H1 (cell line): ENCODE data around the gene COPZ1. TPM values are rescaled to one million over a fixed set of nuclear protein-coding genes. Genes with fewer than 3 reads are reported as not detected.

Source experiments
- CTCF ChIA-PET: fragments of 300-600 bp; sonication (Branson Sonifier 250); formaldehyde crosslinking; loops from one replicate; lab custom pipeline; 2021; ENCODE audit not compliant: partially characterized antibody; lab: Charles Lee
- POLR2A ChIA-PET: fragments of 300-600 bp; sonication (Branson Sonifier 250); formaldehyde crosslinking; loops from one replicate; lab custom pipeline; 2021; ENCODE audit warnings: inconsistent platforms; ENCODE audit not compliant: partially characterized antibody; lab: Charles Lee
- DNase-seq, 2 experiments: peaks; one replicate each; pipeline versions ENCODE4 v3.0.0 to v3.0.0-alpha.2; 2010 to 2022; ENCODE audit warnings: low spot score in 2 of 2, low read depth in 1 of 2, mixed read lengths in 1 of 2
- FAIRE-seq: peaks from 2 replicates; lab custom pipeline; 2011; peaks lifted over from hg19 to GRCh38; lab: Jason Lieb, UNC
- H2AFZ ChIP-seq: 2 replicates; pipeline ENCODE4 v1.8.1; 2012; ENCODE audit warnings: low read length, inconsistent platforms
- H2AK5ac ChIP-seq: 2 replicates; pipeline ENCODE4 v1.6.1; 2013; ENCODE audit warnings: low read depth, low read length
- H2BK120ac ChIP-seq: replicated peaks from 2 replicates; pipeline ENCODE3; 2013; ENCODE audit warnings: low read depth, low read length, inconsistent platforms
- H2BK12ac ChIP-seq: 2 replicates; pipeline ENCODE4 v1.6.1; 2013; ENCODE audit warnings: low read depth, low read length
- H2BK15ac ChIP-seq: 2 replicates; pipeline ENCODE4 v1.6.1; 2013; ENCODE audit warnings: low read length
- H2BK20ac ChIP-seq: 2 replicates; pipeline ENCODE4 v1.6.1; 2013; ENCODE audit warnings: low read length
- H2BK5ac ChIP-seq: 2 replicates; pipeline ENCODE4 v1.6.1; 2013; ENCODE audit warnings: low read depth, low read length
- H3K14ac ChIP-seq: 2 replicates; pipeline ENCODE4 v1.6.1; 2013; ENCODE audit warnings: inconsistent platforms; ENCODE audit not compliant: insufficient read length
- H3K18ac ChIP-seq: 2 replicates; pipeline ENCODE4 v1.6.1; 2013; ENCODE audit warnings: low read length; ENCODE audit errors: extremely low read depth
- H3K23ac ChIP-seq: 2 replicates; pipeline ENCODE4 v1.6.1; 2013; ENCODE audit warnings: inconsistent platforms; ENCODE audit not compliant: insufficient read length
- H3K23me2 ChIP-seq: 2 replicates; pipeline ENCODE4 v1.6.1; 2013; ENCODE audit warnings: low read depth, low read length
- H3K27ac ChIP-seq: 2 replicates; pipeline ENCODE4 v1.6.1; 2011; ENCODE audit warnings: low read depth, low read length, inconsistent platforms
- H3K27me3 ChIP-seq, 4 experiments: replicated peaks in 1 of 4; 1 replicate in 1 of 4; 2 replicates in 3 of 4; pipeline versions ENCODE4 v1.6.1 to v1.8.1; 2011 to 2013; ENCODE audit warnings: low read length in 3 of 4, mild to moderate bottlenecking in 3 of 4, inconsistent platforms in 2 of 4, mixed read lengths in 2 of 4, moderate library complexity in 1 of 4; ENCODE audit not compliant: control insufficient read depth in 3 of 4, insufficient read depth in 3 of 4; ENCODE audit errors: extremely low read depth in 1 of 4
- H3K36me3 ChIP-seq, 4 experiments: 2 replicates each; pipeline versions ENCODE4 v1.6.1 to v1.8.1; 2011 to 2013; ENCODE audit warnings: mild to moderate bottlenecking in 4 of 4, low read length in 3 of 4, moderate library complexity in 2 of 4, control low read depth in 1 of 4, inconsistent platforms in 1 of 4; ENCODE audit not compliant: insufficient read depth in 4 of 4, control insufficient read depth in 2 of 4
- H3K4ac ChIP-seq: replicated peaks from 2 replicates; pipeline ENCODE3; 2013; ENCODE audit warnings: low read length, low read depth, mixed read lengths, inconsistent platforms; ENCODE audit not compliant: insufficient read length
- H3K4me1 ChIP-seq, 4 experiments: replicated peaks in 1 of 4; 1 replicate in 1 of 4; 2 replicates in 3 of 4; pipeline versions ENCODE4 v1.6.1 to v1.8.1; 2011 to 2013; ENCODE audit warnings: low read length in 3 of 4, inconsistent platforms in 2 of 4, mixed read lengths in 1 of 4; ENCODE audit not compliant: insufficient read depth in 4 of 4, control insufficient read depth in 3 of 4
- H3K4me2 ChIP-seq, 2 experiments: 2 replicates each; pipeline versions ENCODE4 v1.6.1 to v1.8.1; 2011 to 2013; ENCODE audit warnings: low read depth in 2 of 2, low read length in 2 of 2, control low read depth in 1 of 2, inconsistent platforms in 1 of 2, mild to moderate bottlenecking in 1 of 2; ENCODE audit not compliant: insufficient read depth in 1 of 2
- H3K4me3 ChIP-seq, 4 experiments: fragments of 200-600, 300-600 bp in 1 of 4; sonication (generic), shearing (Covaris generic), sonication (Bioruptor Twin) in 1 of 4; 2 replicates each; pipeline versions ENCODE4 v1.5.1 to v1.8.1; 2011 to 2016; ENCODE audit warnings: low read length in 4 of 4, low read depth in 3 of 4, control low read depth in 2 of 4, inconsistent platforms in 2 of 4, mild to moderate bottlenecking in 2 of 4, mixed read lengths in 1 of 4, moderate library complexity in 1 of 4; ENCODE audit not compliant: insufficient read depth in 2 of 4; ENCODE audit errors: extremely low read depth in 1 of 4
- H3K56ac ChIP-seq: replicated peaks from 2 replicates; pipeline ENCODE3; 2013; ENCODE audit warnings: low read depth, mild to moderate bottlenecking, mixed read lengths, low read length, inconsistent platforms; ENCODE audit not compliant: insufficient read length
- H3K79me1 ChIP-seq: 2 replicates; pipeline ENCODE4 v1.6.1; 2013; ENCODE audit warnings: low read depth, low read length, control low read depth
- H3K79me2 ChIP-seq, 2 experiments: 2 replicates each; pipeline versions ENCODE4 v1.6.1 to v1.8.1; 2012 to 2013; ENCODE audit warnings: low read length in 2 of 2, mild to moderate bottlenecking in 2 of 2, inconsistent platforms in 1 of 2; ENCODE audit not compliant: insufficient read depth in 2 of 2, control insufficient read depth in 1 of 2
- H3K9ac ChIP-seq, 4 experiments: replicated peaks in 1 of 4; 1 replicate in 1 of 4; 2 replicates in 3 of 4; pipeline versions ENCODE4 v1.6.1 to v1.8.1; 2011 to 2013; ENCODE audit warnings: low read depth in 3 of 4, low read length in 3 of 4, control low read depth in 2 of 4, mild to moderate bottlenecking in 2 of 4, moderate library complexity in 2 of 4, inconsistent platforms in 1 of 4; ENCODE audit errors: extremely low read depth in 1 of 4
- H3K9me3 ChIP-seq, 2 experiments: 2 replicates each; pipeline versions ENCODE4 v1.6.1 to v1.8.1; 2012 to 2013; ENCODE audit warnings: mild to moderate bottlenecking in 2 of 2, moderate library complexity in 2 of 2, control low read depth in 1 of 2, inconsistent platforms in 1 of 2, low read depth in 1 of 2, low read length in 1 of 2, mixed read lengths in 1 of 2; ENCODE audit not compliant: insufficient read depth in 2 of 2
- H4K20me1 ChIP-seq, 2 experiments: replicated peaks in 1 of 2; 2 replicates each; pipeline versions ENCODE3 to v1.8.1; 2011 to 2013; ENCODE audit warnings: inconsistent platforms in 2 of 2, low read length in 2 of 2, mild to moderate bottlenecking in 1 of 2; ENCODE audit not compliant: insufficient read depth in 2 of 2, control insufficient read depth in 1 of 2
- H4K5ac ChIP-seq: 2 replicates; pipeline ENCODE4 v1.6.1; 2013; ENCODE audit warnings: low read length, low read depth, mixed read lengths, inconsistent platforms; ENCODE audit not compliant: insufficient read length
- H4K8ac ChIP-seq: 2 replicates; pipeline ENCODE4 v1.8.0; 2013; ENCODE audit warnings: mild to moderate bottlenecking, moderate library complexity, low read length, inconsistent platforms; ENCODE audit not compliant: insufficient read depth; ENCODE audit errors: extremely low read depth
- H4K91ac ChIP-seq: replicated peaks from 2 replicates; pipeline ENCODE3; 2013; ENCODE audit warnings: low read length, mixed read lengths, inconsistent platforms; ENCODE audit not compliant: insufficient read length
- BACH1 ChIP-seq: IDR thresholded peaks from 2 replicates; pipeline ENCODE4 v1.6.1; 2012; ENCODE audit warnings: low read length, improper control_type of control experiment
- BCL11A ChIP-seq, 2 experiments: IDR thresholded peaks; one replicate each; pipeline ENCODE4 v1.6.1; 2011; ENCODE audit warnings: low read depth in 2 of 2, low read length in 2 of 2, mild to moderate bottlenecking in 2 of 2
- CHD2 ChIP-seq: IDR thresholded peaks from 2 replicates; pipeline ENCODE4 v1.6.1; 2012; ENCODE audit warnings: low read length, improper control_type of control experiment
- CREB1 ChIP-seq: IDR thresholded peaks from 2 replicates; pipeline ENCODE4 v1.6.1; 2012; ENCODE audit warnings: inconsistent platforms
- E2F6 ChIP-seq: IDR thresholded peaks from 2 replicates; pipeline ENCODE4 v1.6.1; 2012; ENCODE audit warnings: inconsistent platforms
- EZH2 ChIP-seq: fragments of 200-600 bp; sonication (generic); IDR thresholded peaks from 2 replicates; pipeline ENCODE4 v1.7.1; 2012; ENCODE audit warnings: low read depth, mild to moderate bottlenecking, moderate library complexity, low read length, inconsistent platforms; ENCODE audit not compliant: severe bottlenecking
- GTF2F1 ChIP-seq: IDR thresholded peaks from 2 replicates; pipeline ENCODE4 v1.6.1; 2012; ENCODE audit warnings: low read depth, low read length, improper control_type of control experiment, borderline replicate concordance
- SIRT6 ChIP-seq: IDR thresholded peaks from one replicate; pipeline ENCODE4 v1.7.1; 2012; ENCODE audit warnings: low read length, inconsistent platforms
- SRF ChIP-seq: IDR thresholded peaks from 2 replicates; pipeline ENCODE4 v1.6.1; 2011; ENCODE audit warnings: mild to moderate bottlenecking, low read depth, low read length, moderate library complexity
- TAF1 ChIP-seq: IDR thresholded peaks from 2 replicates; pipeline ENCODE4 v1.6.1; 2011; ENCODE audit warnings: mild to moderate bottlenecking, low read depth, low read length
- WGBS, 2 experiments: shearing (Covaris generic) in 1 of 2; methylation state at CpG; one replicate each; pipeline versions ENCODE4 v1.1.6 to v1.1.7; 2013 to 2015; ENCODE audit warnings: low lambda C conversion rate in 2 of 2, mixed read lengths in 2 of 2, inconsistent platforms in 1 of 2, low coverage in 1 of 2, missing lambda C conversion rate in 1 of 2; ENCODE audit not compliant: insufficient replicate concordance in 2 of 2, insufficient coverage in 1 of 2, insufficient read length in 1 of 2; ENCODE audit errors: extremely low coverage in 1 of 2, missing lambda C conversion rate in 1 of 2; 5-methylcytosine and 5-hydroxymethylcytosine counted together
- polyA plus RNA-seq, 7 experiments: library from polyadenylated mRNA; depleted of rRNA in 3 of 7; stranded (reverse) in 5 of 7; unstranded in 2 of 7; fragments of >200 nt in 5 of 7; fragments of 200-250 nt in 2 of 7; gene quantifications; 1 replicate in 5 of 7; 2 replicates in 1 of 7; 4 replicates in 1 of 7; pipeline versions ENCODE4 v1.2.1 to v1.2.3, GENCODE V29; 2011 to 2013; ENCODE audit warnings: missing spikeins in 2 of 7, mixed read lengths in 2 of 7
- total RNA-seq: library from RNA; stranded (reverse); fragmentation: NEBNext Ultra II Directional; extraction: Animal tissue kit (Norgen Biotek cat#: 25700); gene quantifications from 2 replicates; pipeline ENCODE4 v1.2.1, GENCODE V29; 2021
- TF ChIP-seq, protein P1 (sequence below): IDR thresholded peaks from 2 replicates; pipeline ENCODE4 v1.6.1; 2012; ENCODE audit warnings: inconsistent platforms

COPZ1 gene
- total and polyA plus RNA-seq, 2 of the 8 experiments (the other 6 are each of a cell fraction or from before 2014, with no cell fraction given) = 103 to 133 TPM

- Histone ChIP-seq H2AK5ac (no peak overlapping the region), H3K4ac (no peak overlapping the region), H3K4me2 (no peak overlapping the region), H4K5ac (no peak overlapping the region), H2AFZ (no peak overlapping the region), H3K18ac (no peak overlapping the region), H3K27me3 (peaks cover 0 to 4% (median 0%) of the 10 kb centered on the region in 4 experiments; a peak in 2 of 7 replicates), H3K4me3 (no peak overlapping the region), H3K27ac (no peak overlapping the region), H3K79me2 (no peaks in the 10 kb centered on the region), H2BK120ac (no peak overlapping the region), H3K9me3 (no peaks in the 10 kb centered on the region), H3K9ac (no peak overlapping the region), H3K56ac (no peak overlapping the region), H2BK20ac (no peak overlapping the region), H2BK15ac (no peak overlapping the region), H3K23me2 (no peaks in the 10 kb centered on the region), H2BK5ac (no peak overlapping the region), H2BK12ac (no peak overlapping the region), H3K79me1 (no peaks in the 10 kb centered on the region), H3K14ac (no peak overlapping the region), H3K4me1 (peaks cover 0 to 12% (median 9%) of the 10 kb centered on the region in 4 experiments; a peak in 6 of 7 replicates), H3K23ac (no peak overlapping the region), H4K20me1 (peaks cover 0 to 2% of the 10 kb centered on the region in 2 experiments), H4K91ac (no peak overlapping the region), H3K36me3 (peaks cover 6 to 27% (median 11%) of the 10 kb centered on the region in 4 experiments; a peak in 7 of 8 replicates), H4K8ac (no peak overlapping the region)
- WGBS, 2 experiments = 100% methylated on average over 1 of the region's 1 CpG; no CpG with 5 or more reads in 1 of the 2 experiments
- FAIRE-seq (no peak), DNase-seq (no peak)
- CTCF ChIA-PET = interaction anchor here (0.6 to 12.3 kb wide), 8 partner anchors 9 to 1340 kb away, joined by 3 to 742 read pairs (median 14); partner anchors contain the start of genes ITGA5 and ZNF385A
- TF ChIP-seq E2F6 (no peak), BACH1 (no peak), CHD2 (no peak), SRF (no peak), EZH2 (no peak), GTF2F1 (no peak), TAF1 (no peak), CREB1 (no peak), BCL11A (IDR thresholded peaks at IDR 0.05; ENCODE audit: low read depth in 2 of 2, low read length in 2 of 2) (no peak), SIRT6 (no peak)
- TF ChIP-seq, protein P1, sequence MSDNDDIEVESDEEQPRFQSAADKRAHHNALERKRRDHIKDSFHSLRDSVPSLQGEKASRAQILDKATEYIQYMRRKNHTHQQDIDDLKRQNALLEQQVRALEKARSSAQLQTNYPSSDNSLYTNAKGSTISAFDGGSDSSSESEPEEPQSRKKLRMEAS = no peak
- POLR2A ChIA-PET = interaction anchor here (1.4 kb wide), 1 partner anchor 31 kb away, joined by 4 read pairs; no protein-coding TSS in a partner anchor
Measured at GRCh38 chr12:54397157-54397556, 72.2 kb downstream of the COPZ1 start.
